ENCODE measurements around the gene BDKRB1.
"Not testable (repeated sequence)": the region's sequence is repeated elsewhere in the genome, so short reads cannot be mapped to it uniquely, and the experiment has no call there.

Gene BDKRB1

GRCh38 chr14:96232506-96232905, 23.5 kb upstream of the BDKRB1 start:
- no peak for DNase-seq (ENCODE audit: extremely low read depth in 1 of 2, low read depth in 1 of 2)

- DNase-seq (ENCODE audit: extremely low read depth in 1 of 2, low read depth in 1 of 2) = no peak
Measured at GRCh38 chr14:96233661-96234060, 22.3 kb upstream of the BDKRB1 start.

- no peak for DNase-seq (ENCODE audit: extremely low read depth in 1 of 2, low read depth in 1 of 2)
Measured at GRCh38 chr14:96235426-96235825, 20.6 kb upstream of the BDKRB1 start.

GRCh38 chr14:96237641-96238040, 18.4 kb upstream of the BDKRB1 start:
- DNase-seq (ENCODE audit: extremely low read depth in 1 of 2, low read depth in 1 of 2) = no peak

GRCh38 chr14:96238676-96239265, 17.2 kb upstream of the BDKRB1 start:
- DNase-seq (ENCODE audit: extremely low read depth in 1 of 2, low read depth in 1 of 2) = no peak

GRCh38 chr14:96239711-96240141, 16.3 kb upstream of the BDKRB1 start:
- DNase-seq (ENCODE audit: extremely low read depth in 1 of 2, low read depth in 1 of 2) = no peak

- no peak for DNase-seq (ENCODE audit: extremely low read depth in 1 of 2, low read depth in 1 of 2)
Measured at GRCh38 chr14:96240641-96241040, 15.4 kb upstream of the BDKRB1 start.

GRCh38 chr14:96242126-96242525, 13.9 kb upstream of the BDKRB1 start:
- DNase-seq (ENCODE audit: extremely low read depth in 1 of 2, low read depth in 1 of 2) = no peak

GRCh38 chr14:96243785-96244184, 12.2 kb upstream of the BDKRB1 start:
- no peak for DNase-seq (ENCODE audit: extremely low read depth in 1 of 2, low read depth in 1 of 2)

- DNase-seq (ENCODE audit: extremely low read depth in 1 of 2, low read depth in 1 of 2) = not testable (repeated sequence)
Measured at GRCh38 chr14:96245074-96245473, 10.9 kb upstream of the BDKRB1 start.

GRCh38 chr14:96245710-96246538, 10.1 kb upstream of the BDKRB1 start:
- DNase-seq (ENCODE audit: extremely low read depth in 1 of 2, low read depth in 1 of 2) = no peak

GRCh38 chr14:96246539-96246847, 9.5 kb upstream of the BDKRB1 start:
- DNase-seq (ENCODE audit: extremely low read depth in 1 of 2, low read depth in 1 of 2) = no peak

GRCh38 chr14:96247031-96247430, 9.0 kb upstream of the BDKRB1 start:
- DNase-seq (ENCODE audit: extremely low read depth in 1 of 2, low read depth in 1 of 2) = no peak

- no peak for DNase-seq (ENCODE audit: extremely low read depth in 1 of 2, low read depth in 1 of 2)
Measured at GRCh38 chr14:96249029-96249428, 7.0 kb upstream of the BDKRB1 start.

- no peak for DNase-seq (ENCODE audit: extremely low read depth in 1 of 2, low read depth in 1 of 2)
Measured at GRCh38 chr14:96250485-96250884, 5.5 kb upstream of the BDKRB1 start.

GRCh38 chr14:96251656-96252155, 4.3 kb upstream of the BDKRB1 start:
- DNase-seq (ENCODE audit: extremely low read depth in 1 of 2, low read depth in 1 of 2) = no peak

- DNase-seq (ENCODE audit: extremely low read depth in 1 of 2, low read depth in 1 of 2) = no peak
Measured at GRCh38 chr14:96252323-96252998, 3.5 kb upstream of the BDKRB1 start.

- DNase-seq (ENCODE audit: extremely low read depth in 1 of 2, low read depth in 1 of 2) = no peak
Measured at GRCh38 chr14:96252999-96253539, 2.9 kb upstream of the BDKRB1 start.

GRCh38 chr14:96254687-96255086, 1.3 kb upstream of the BDKRB1 start:
- DNase-seq (ENCODE audit: extremely low read depth in 1 of 2, low read depth in 1 of 2) = no peak

GRCh38 chr14:96256407-96256806, 397 bp downstream of the BDKRB1 start:
- DNase-seq (ENCODE audit: extremely low read depth in 1 of 2, low read depth in 1 of 2) = no peak

GRCh38 chr14:96257056-96257455, 1.0 kb downstream of the BDKRB1 start:
- no peak for DNase-seq (ENCODE audit: extremely low read depth in 1 of 2, low read depth in 1 of 2)

GRCh38 chr14:96257900-96258299, 1.9 kb downstream of the BDKRB1 start:
- DNase-seq (ENCODE audit: extremely low read depth in 1 of 2, low read depth in 1 of 2) = no peak

All from stimulated activated CD8-positive, alpha-beta memory T cell treated with anti-CD3 and anti-CD28 coated beads, Interleukin-7, amount 100 ng/mL, for 48 hours (primary cell).